HepG2 (cell line): ENCODE measurements around the gene TBC1D21.

ENCODE experiments used
- EZH2 ChIP-seq: conservative IDR thresholded peaks from 2 replicates; pipeline ENCODE4 v1.6.1; 2012; ENCODE audit warnings: mild to moderate bottlenecking, low read depth, low read length, moderate library complexity
- NCOR1 ChIP-seq: fragments of 200-600 bp; sonication (generic); IDR thresholded peaks from 2 replicates; pipeline ENCODE4 v1.7.0; 2017; ENCODE audit warnings: antibody characterized with exemption, low read length, borderline replicate concordance
- SP1 ChIP-seq, 2 experiments: fragments of 450-650 bp in 1 of 2; sonication (generic) in 1 of 2; formaldehyde crosslinking in 1 of 2; IDR thresholded peaks; 2 replicates each; pipeline versions ENCODE4 v1.4.0 to v1.6.1; 2016 to 2020; ENCODE audit warnings: missing genetic modification reagents in 1 of 2
- TAF15 ChIP-seq: fragments of 200-400 bp; formaldehyde crosslinking; IDR thresholded peaks from one replicate; pipeline ENCODE4 v1.6.1; 2018; ENCODE audit warnings: mild to moderate bottlenecking, low read depth, low read length; ENCODE audit not compliant: poor library complexity, severe bottlenecking
- ZNF335 ChIP-seq: sonication (generic); formaldehyde crosslinking; IDR thresholded peaks from 2 replicates; pipeline ENCODE4 v1.4.0; 2020; ENCODE audit warnings: missing genetic modification reagents
- ZZZ3 ChIP-seq: sonication (generic); formaldehyde crosslinking; IDR thresholded peaks from 2 replicates; pipeline ENCODE4 v1.4.0; 2020; ENCODE audit warnings: missing genetic modification reagents, mild to moderate bottlenecking, borderline replicate concordance
- TF ChIP-seq, protein P1 (sequence below): sonication (generic); formaldehyde crosslinking; IDR thresholded peaks from 2 replicates; pipeline ENCODE4 v1.5.0; 2020; ENCODE audit warnings: mild to moderate bottlenecking, missing genetic modification reagents, moderate library complexity
- TF ChIP-seq, protein P2 (sequence below): sonication (generic); IDR thresholded peaks from 2 replicates; pipeline ENCODE4 v1.6.1; 2016; ENCODE audit warnings: low read depth, borderline replicate concordance

DNA sequence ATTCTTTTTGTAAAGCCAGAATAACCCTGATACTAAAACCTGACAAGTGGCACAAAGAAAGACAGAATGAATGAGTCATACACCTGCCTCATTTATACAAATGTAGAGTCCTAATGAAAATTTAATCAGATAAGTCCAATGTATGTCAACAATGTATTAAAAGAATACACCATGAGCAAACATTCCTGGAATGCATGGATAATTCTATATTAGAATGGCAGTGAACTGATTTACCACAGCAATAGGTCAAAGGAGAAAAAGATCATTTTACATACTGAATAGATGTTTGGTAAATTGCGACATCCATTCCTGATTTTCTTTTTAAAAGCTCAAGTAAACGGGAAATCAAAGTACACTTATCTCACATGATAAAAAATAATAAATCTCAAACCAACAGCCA is 41.7 kb downstream of the TBC1D21 start:
- no peak for TF ChIP-seq ZZZ3 (CRISPR knock-in tag)
- no peak for TF ChIP-seq SP1 (IDR thresholded peaks at IDR 0.05)
- no peak for TF ChIP-seq SP1 (CRISPR knock-in tag; IDR thresholded peaks at IDR 0.05)
- no peak for TF ChIP-seq TAF15
- no peak for TF ChIP-seq NCOR1
- TF ChIP-seq, protein P1, sequence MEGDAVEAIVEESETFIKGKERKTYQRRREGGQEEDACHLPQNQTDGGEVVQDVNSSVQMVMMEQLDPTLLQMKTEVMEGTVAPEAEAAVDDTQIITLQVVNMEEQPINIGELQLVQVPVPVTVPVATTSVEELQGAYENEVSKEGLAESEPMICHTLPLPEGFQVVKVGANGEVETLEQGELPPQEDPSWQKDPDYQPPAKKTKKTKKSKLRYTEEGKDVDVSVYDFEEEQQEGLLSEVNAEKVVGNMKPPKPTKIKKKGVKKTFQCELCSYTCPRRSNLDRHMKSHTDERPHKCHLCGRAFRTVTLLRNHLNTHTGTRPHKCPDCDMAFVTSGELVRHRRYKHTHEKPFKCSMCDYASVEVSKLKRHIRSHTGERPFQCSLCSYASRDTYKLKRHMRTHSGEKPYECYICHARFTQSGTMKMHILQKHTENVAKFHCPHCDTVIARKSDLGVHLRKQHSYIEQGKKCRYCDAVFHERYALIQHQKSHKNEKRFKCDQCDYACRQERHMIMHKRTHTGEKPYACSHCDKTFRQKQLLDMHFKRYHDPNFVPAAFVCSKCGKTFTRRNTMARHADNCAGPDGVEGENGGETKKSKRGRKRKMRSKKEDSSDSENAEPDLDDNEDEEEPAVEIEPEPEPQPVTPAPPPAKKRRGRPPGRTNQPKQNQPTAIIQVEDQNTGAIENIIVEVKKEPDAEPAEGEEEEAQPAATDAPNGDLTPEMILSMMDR (CRISPR knock-in tag): no peak
- no peak for TF ChIP-seq ZNF335
- TF ChIP-seq, protein P2, sequence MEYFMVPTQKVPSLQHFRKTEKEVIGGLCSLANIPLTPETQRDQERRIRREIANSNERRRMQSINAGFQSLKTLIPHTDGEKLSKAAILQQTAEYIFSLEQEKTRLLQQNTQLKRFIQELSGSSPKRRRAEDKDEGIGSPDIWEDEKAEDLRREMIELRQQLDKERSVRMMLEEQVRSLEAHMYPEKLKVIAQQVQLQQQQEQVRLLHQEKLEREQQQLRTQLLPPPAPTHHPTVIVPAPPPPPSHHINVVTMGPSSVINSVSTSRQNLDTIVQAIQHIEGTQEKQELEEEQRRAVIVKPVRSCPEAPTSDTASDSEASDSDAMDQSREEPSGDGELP: no peak
- no peak for TF ChIP-seq EZH2
